Prostate gland (tissue), 2 donors: ENCODE measurements around the gene TMEM51.

Experiments
- POLR2AphosphoS5 ChIP-seq: sonication (generic); formaldehyde crosslinking; IDR thresholded peaks from one replicate; pipeline ENCODE4 v1.6.1; 2017; ENCODE audit warnings: antibody characterized with exemption
- TF ChIP-seq, protein P1 (sequence below), 4 experiments: fragments of 200-600 bp in 2 of 4; fragments of 450-650 bp in 2 of 4; sonication (generic) in 2 of 4; IDR thresholded peaks; 1 replicate in 3 of 4; 2 replicates in 1 of 4; pipeline ENCODE4 v1.5.1; 2016 to 2019; ENCODE audit warnings: antibody characterized with exemption in 4 of 4, mild to moderate bottlenecking in 2 of 4, moderate library complexity in 2 of 4

DNA sequence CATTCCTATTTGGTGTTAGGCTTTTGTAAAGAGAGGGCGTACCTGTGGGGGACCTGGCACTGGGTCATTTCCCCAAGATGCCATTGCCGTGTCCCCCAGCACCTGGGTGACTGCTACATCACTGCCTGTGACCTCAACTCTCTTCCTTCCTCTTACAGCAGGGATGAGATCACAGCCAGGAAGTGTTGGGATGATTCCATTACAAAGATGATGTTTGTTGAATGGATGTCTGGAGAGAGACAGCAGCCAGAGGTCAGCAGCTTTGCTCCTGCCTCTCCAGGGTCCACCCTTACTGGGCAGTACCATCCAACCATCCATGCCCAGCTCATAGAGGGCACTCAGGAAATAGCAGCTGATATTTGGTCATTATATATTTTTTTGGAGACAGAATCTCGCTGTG is 35.1 kb downstream of the TMEM51 start:
- TF ChIP-seq, protein P1, sequence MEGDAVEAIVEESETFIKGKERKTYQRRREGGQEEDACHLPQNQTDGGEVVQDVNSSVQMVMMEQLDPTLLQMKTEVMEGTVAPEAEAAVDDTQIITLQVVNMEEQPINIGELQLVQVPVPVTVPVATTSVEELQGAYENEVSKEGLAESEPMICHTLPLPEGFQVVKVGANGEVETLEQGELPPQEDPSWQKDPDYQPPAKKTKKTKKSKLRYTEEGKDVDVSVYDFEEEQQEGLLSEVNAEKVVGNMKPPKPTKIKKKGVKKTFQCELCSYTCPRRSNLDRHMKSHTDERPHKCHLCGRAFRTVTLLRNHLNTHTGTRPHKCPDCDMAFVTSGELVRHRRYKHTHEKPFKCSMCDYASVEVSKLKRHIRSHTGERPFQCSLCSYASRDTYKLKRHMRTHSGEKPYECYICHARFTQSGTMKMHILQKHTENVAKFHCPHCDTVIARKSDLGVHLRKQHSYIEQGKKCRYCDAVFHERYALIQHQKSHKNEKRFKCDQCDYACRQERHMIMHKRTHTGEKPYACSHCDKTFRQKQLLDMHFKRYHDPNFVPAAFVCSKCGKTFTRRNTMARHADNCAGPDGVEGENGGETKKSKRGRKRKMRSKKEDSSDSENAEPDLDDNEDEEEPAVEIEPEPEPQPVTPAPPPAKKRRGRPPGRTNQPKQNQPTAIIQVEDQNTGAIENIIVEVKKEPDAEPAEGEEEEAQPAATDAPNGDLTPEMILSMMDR (IDR thresholded peaks at IDR 0.05), result no peak
- TF ChIP-seq POLR2AphosphoS5, result no peak
